HG02642 (cell line): Measurements from ENCODE around the gene ABCC3.

ENCODE experiments used
- ATAC-seq: cut with Tn5 transposase; IDR thresholded peaks from one replicate; pipeline ENCODE4 v1.9.1; 2021; ENCODE audit warnings: mild to moderate bottlenecking; ENCODE audit not compliant: unreplicated experiment, poor library complexity

Gene ABCC3

GRCh38 chr17:50642071-50642721 is 7.5 kb downstream of the ABCC3 start:
- no peak for ATAC-seq

- no peak for ATAC-seq
Measured at GRCh38 chr17:50642722-50643656, 8.3 kb downstream of the ABCC3 start.

- ATAC-seq: no peak
Measured at GRCh38 chr17:50645748-50646682, 11.3 kb downstream of the ABCC3 start.

- ATAC-seq: no peak
Measured at GRCh38 chr17:50647187-50647586, 12.5 kb downstream of the ABCC3 start.

GRCh38 chr17:50649042-50649908 is 14.6 kb downstream of the ABCC3 start:
- ATAC-seq: no peak

- no peak for ATAC-seq
Measured at GRCh38 chr17:50651661-50652060, 17.0 kb downstream of the ABCC3 start.

GRCh38 chr17:50653738-50654137 is 19.1 kb downstream of the ABCC3 start:
- ATAC-seq: no peak

GRCh38 chr17:50656509-50656908 is 21.8 kb downstream of the ABCC3 start:
- no peak for ATAC-seq

GRCh38 chr17:50657054-50657453 is 22.4 kb downstream of the ABCC3 start:
- no peak for ATAC-seq

- no peak for ATAC-seq
Measured at GRCh38 chr17:50657627-50658026, 22.9 kb downstream of the ABCC3 start.

- ATAC-seq: no peak
Measured at GRCh38 chr17:50658616-50659015, 23.9 kb downstream of the ABCC3 start.

GRCh38 chr17:50659179-50659578 is 24.5 kb downstream of the ABCC3 start:
- no peak for ATAC-seq

GRCh38 chr17:50660042-50660886 is 25.6 kb downstream of the ABCC3 start:
- no peak for ATAC-seq

GRCh38 chr17:50660887-50661345 is 26.2 kb downstream of the ABCC3 start:
- ATAC-seq: no peak

GRCh38 chr17:50661348-50661747 is 26.7 kb downstream of the ABCC3 start:
- ATAC-seq: no peak

- ATAC-seq: no peak
Measured at GRCh38 chr17:50661795-50662391, 27.2 kb downstream of the ABCC3 start.

- ATAC-seq: no peak
Measured at GRCh38 chr17:50662632-50663225, 28.0 kb downstream of the ABCC3 start.
